H1 (cell line): Measurements from ENCODE around the gene EIF2S1.

Experiments
- CEBPB ChIP-seq: IDR thresholded peaks from 2 replicates; pipeline ENCODE4 v1.6.1; 2012; ENCODE audit warnings: low read depth, low read length
- CTCF ChIP-seq, 3 experiments: IDR thresholded peaks; 1 replicate in 2 of 3; 2 replicates in 1 of 3; pipeline versions ENCODE4 v1.5.1 to v1.6.1; 2011; ENCODE audit warnings: low read length in 3 of 3, mild to moderate bottlenecking in 3 of 3, inconsistent platforms in 2 of 3, low read depth in 1 of 3, moderate library complexity in 1 of 3; ENCODE audit not compliant: insufficient read depth in 1 of 3; ENCODE audit errors: control extremely low read depth in 1 of 3
- EZH2 ChIP-seq: fragments of 200-600 bp; sonication (generic); IDR thresholded peaks from 2 replicates; pipeline ENCODE4 v1.7.1; 2012; ENCODE audit warnings: low read depth, mild to moderate bottlenecking, moderate library complexity, low read length, inconsistent platforms; ENCODE audit not compliant: severe bottlenecking
- JUND ChIP-seq: IDR thresholded peaks from 2 replicates; pipeline ENCODE4 v1.6.1; 2011; ENCODE audit warnings: mild to moderate bottlenecking, improper control_type of control experiment, low read length
- MAX ChIP-seq: IDR thresholded peaks from 2 replicates; pipeline ENCODE4 v1.6.1; 2012; ENCODE audit warnings: inconsistent platforms
- POLR2A ChIP-seq, 2 experiments: IDR thresholded peaks; 1 replicate in 1 of 2; 2 replicates in 1 of 2; pipeline ENCODE4 v1.6.1; 2011; ENCODE audit warnings: low read depth in 2 of 2, low read length in 2 of 2, mild to moderate bottlenecking in 2 of 2; ENCODE audit errors: control extremely low read depth in 1 of 2
- RFX5 ChIP-seq: IDR thresholded peaks from 2 replicates; pipeline ENCODE4 v1.6.1; 2011; ENCODE audit warnings: low read depth, low read length, improper control_type of control experiment, borderline replicate concordance
- YY1 ChIP-seq: IDR thresholded peaks from 2 replicates; pipeline ENCODE4 v1.6.1; 2011; ENCODE audit warnings: low read depth, mild to moderate bottlenecking, low read length

GRCh38 chr14:67435603-67436002 lies 75.5 kb downstream of the EIF2S1 start:
- TF ChIP-seq CEBPB (no peak), YY1 (no peak), CTCF (IDR thresholded peaks at IDR 0.05; ENCODE audit: control extremely low read depth in 1 of 3, insufficient read depth in 1 of 3, low read depth in 1 of 3, low read length in 3 of 3) (no peak), JUND (no peak), EZH2 (no peak), POLR2A (IDR thresholded peaks at IDR 0.05; ENCODE audit: control extremely low read depth in 1 of 2, low read depth in 2 of 2, low read length in 2 of 2) (no peak), MAX (no peak), RFX5 (no peak)
